Measurements from ENCODE around the gene KMT2E.
"Not testable (repeated sequence)": the region's sequence is repeated elsewhere in the genome, so short reads cannot be mapped to it uniquely, and the experiment has no call there.

The KMT2E gene

GRCh38 chr7:105003275-105003674 is 10.7 kb upstream of the KMT2E start:
- H3K27ac ChIP-seq (ENCODE audit: poor library complexity, severe bottlenecking) = peak overlapping the region; percentile 56

GRCh38 chr7:105003872-105004510 is 10.0 kb upstream of the KMT2E start:
- H3K27ac ChIP-seq (ENCODE audit: poor library complexity, severe bottlenecking) = peak overlapping the region; percentile 56
- peaks cover 43% of the 10 kb centered on the region for H3K4me1 ChIP-seq (ENCODE audit: insufficient read depth, poor library complexity, severe bottlenecking)
- ATAC-seq (ENCODE audit: low read depth) = peak; percentile 50

More at GRCh38 chr7:105003275-105003674, 10.7 kb upstream of the KMT2E start:
- H3K4me3 ChIP-seq (ENCODE audit: severe bottlenecking) = no peak overlapping the region
- no peaks in the 10 kb centered on the region for H3K9me3 ChIP-seq (ENCODE audit: severe bottlenecking)
- DNase-seq (ENCODE audit: low spot score) = no peak
- H3K36me3 ChIP-seq (ENCODE audit: low read depth) = peaks cover 76% of the 10 kb centered on the region
- H3K4me1 ChIP-seq (ENCODE audit: insufficient read depth, poor library complexity, severe bottlenecking) = peaks cover 40% of the 10 kb centered on the region
- peak; percentile 91 for ATAC-seq (ENCODE audit: low read depth)
- no peak for TF ChIP-seq CTCF (IDR thresholded peaks at IDR 0.05; ENCODE audit: poor library complexity, severe bottlenecking)
- H3K27me3 ChIP-seq (ENCODE audit: insufficient read depth, poor library complexity, severe bottlenecking) = no peaks in the 10 kb centered on the region

GRCh38 chr7:105005006-105005405 is 9.0 kb upstream of the KMT2E start:
- not testable (repeated sequence) for DNase-seq (ENCODE audit: low spot score); H3K9me3 ChIP-seq (ENCODE audit: severe bottlenecking); H3K27me3 ChIP-seq (ENCODE audit: insufficient read depth, poor library complexity, severe bottlenecking); H3K4me3 ChIP-seq (ENCODE audit: severe bottlenecking); ATAC-seq (ENCODE audit: low read depth)
- peak overlapping the region; percentile 56 for H3K27ac ChIP-seq (ENCODE audit: poor library complexity, severe bottlenecking)
- H3K36me3 ChIP-seq (ENCODE audit: low read depth) = peaks cover 71% of the 10 kb centered on the region
- peaks cover 44% of the 10 kb centered on the region for H3K4me1 ChIP-seq (ENCODE audit: insufficient read depth, poor library complexity, severe bottlenecking)

More at GRCh38 chr7:105003872-105004510, 10.0 kb upstream of the KMT2E start:
- TF ChIP-seq CTCF (IDR thresholded peaks at IDR 0.05; ENCODE audit: poor library complexity, severe bottlenecking) = no peak
- Histone ChIP-seq H3K4me3 (ENCODE audit: severe bottlenecking) (no peak overlapping the region), H3K9me3 (ENCODE audit: severe bottlenecking) (no peaks in the 10 kb centered on the region), H3K36me3 (ENCODE audit: low read depth) (peaks cover 73% of the 10 kb centered on the region), H3K27me3 (ENCODE audit: insufficient read depth, poor library complexity, severe bottlenecking) (no peaks in the 10 kb centered on the region)
- no peak for DNase-seq (ENCODE audit: low spot score)

- not testable (repeated sequence) for DNase-seq (ENCODE audit: low spot score); H3K9me3 ChIP-seq (ENCODE audit: severe bottlenecking); H3K4me3 ChIP-seq (ENCODE audit: severe bottlenecking); ATAC-seq (ENCODE audit: low read depth); H3K27me3 ChIP-seq (ENCODE audit: insufficient read depth, poor library complexity, severe bottlenecking); H3K27ac ChIP-seq (ENCODE audit: poor library complexity, severe bottlenecking)
- Histone ChIP-seq H3K36me3 (ENCODE audit: low read depth) (peaks cover 70% of the 10 kb centered on the region), H3K4me1 (ENCODE audit: insufficient read depth, poor library complexity, severe bottlenecking) (peaks cover 41% of the 10 kb centered on the region)
These were observed 8.5 kb upstream of the KMT2E start for GRCh38 chr7:105005486-105005885.

GRCh38 chr7:105006367-105007136 is 7.5 kb upstream of the KMT2E start:
- Histone ChIP-seq H3K9me3 (ENCODE audit: severe bottlenecking) (no peaks in the 10 kb centered on the region), H3K4me3 (ENCODE audit: severe bottlenecking) (no peak overlapping the region), H3K36me3 (ENCODE audit: low read depth) (peaks cover 70% of the 10 kb centered on the region), H3K27ac (ENCODE audit: poor library complexity, severe bottlenecking) (peak overlapping the region; percentile 8), H3K27me3 (ENCODE audit: insufficient read depth, poor library complexity, severe bottlenecking) (no peaks in the 10 kb centered on the region), H3K4me1 (ENCODE audit: insufficient read depth, poor library complexity, severe bottlenecking) (peaks cover 41% of the 10 kb centered on the region)
- DNase-seq (ENCODE audit: low spot score) (no peak), ATAC-seq (ENCODE audit: low read depth) (no peak)
- TF ChIP-seq CTCF (IDR thresholded peaks at IDR 0.05; ENCODE audit: poor library complexity, severe bottlenecking) = no peak
